GM21723 (cell line): ENCODE results near the gene BRDT.

Experiments used
- ATAC-seq: cut with Tn5 transposase; IDR thresholded peaks from one replicate; pipeline ENCODE4 v1.9.1; 2021; ENCODE audit warnings: mild to moderate bottlenecking, moderate library complexity; ENCODE audit not compliant: unreplicated experiment

BRDT gene

GRCh38 chr1:91949356-91949699 lies at the start of gene BRDT:
TSS of gene BRDT (plus strand) at chr1:91949401. CDS start at chr1:91962755, 13,354 bp downstream.
- no peak for ATAC-seq

- ATAC-seq, result no peak
Measured at GRCh38 chr1:91900562-91900961, 48.6 kb upstream of the BRDT start.

- ATAC-seq, result no peak
Measured at GRCh38 chr1:91901231-91901630, 48.0 kb upstream of the BRDT start.

- no peak for ATAC-seq
Measured at GRCh38 chr1:91912266-91912665, 36.9 kb upstream of the BRDT start.

GRCh38 chr1:91913018-91913417 lies 36.2 kb upstream of the BRDT start:
- no peak for ATAC-seq

- ATAC-seq, result no peak
Measured at GRCh38 chr1:91916046-91916445, 33.2 kb upstream of the BRDT start.

GRCh38 chr1:91916811-91917460 lies 32.3 kb upstream of the BRDT start:
- ATAC-seq, result no peak

- ATAC-seq, result no peak
Measured at GRCh38 chr1:91919962-91920361, 29.2 kb upstream of the BRDT start.

GRCh38 chr1:91924146-91924545 lies 25.1 kb upstream of the BRDT start:
- no peak for ATAC-seq

GRCh38 chr1:91925644-91926435 lies 23.4 kb upstream of the BRDT start:
- ATAC-seq, result no peak

- ATAC-seq, result no peak
Measured at GRCh38 chr1:91928026-91928425, 21.2 kb upstream of the BRDT start.

GRCh38 chr1:91929250-91929649 lies 20.0 kb upstream of the BRDT start:
- ATAC-seq, result no peak

GRCh38 chr1:91937613-91938012 lies 11.6 kb upstream of the BRDT start:
- no peak for ATAC-seq

- no peak for ATAC-seq
Measured at GRCh38 chr1:91940496-91940895, 8.7 kb upstream of the BRDT start.

- ATAC-seq, result no peak
Measured at GRCh38 chr1:91944087-91944486, 5.1 kb upstream of the BRDT start.

GRCh38 chr1:91948097-91948496 lies 1.1 kb upstream of the BRDT start:
- no peak for ATAC-seq

- ATAC-seq, result no peak
Measured at GRCh38 chr1:91948501-91949355, 473 bp upstream of the BRDT start.

- no peak for ATAC-seq
Measured at GRCh38 chr1:91952187-91952586, 3.0 kb downstream of the BRDT start.

- no peak for ATAC-seq
Measured at GRCh38 chr1:91958926-91959325, 9.7 kb downstream of the BRDT start.

- ATAC-seq, result no peak
Measured at GRCh38 chr1:91968334-91968733, 19.1 kb downstream of the BRDT start.

GRCh38 chr1:91979383-91979782 lies 30.2 kb downstream of the BRDT start:
- ATAC-seq, result no peak

- ATAC-seq, result no peak
Measured at GRCh38 chr1:91980663-91981062, 31.5 kb downstream of the BRDT start.
